SK-N-SH treated with all-trans-retinoic acid at 6 μM for 48 hours (cell line): ENCODE data around the gene OPN4.

Source experiments
- ATAC-seq: fragments of 200-7000 bp; cut with Tn5 transposase; 3 replicates; pipeline ENCODE4 v1.9.1; 2020; ENCODE audit warnings: mild to moderate bottlenecking, moderate library complexity
- ARNTL ChIP-seq: fragments of 450-650 bp; formaldehyde crosslinking; IDR thresholded peaks from 2 replicates; pipeline ENCODE4 v1.5.0; 2020; ENCODE audit warnings: low read depth, mild to moderate bottlenecking, moderate library complexity, borderline replicate concordance
- BACH2 ChIP-seq: fragments of 250-450 bp; sonication (Bioruptor Pico); IDR thresholded peaks from 2 replicates; pipeline ENCODE4 v1.9.0; 2021; ENCODE audit warnings: mild to moderate bottlenecking, borderline replicate concordance
- CREB5 ChIP-seq: fragments of 250-450 bp; sonication (Bioruptor Pico); IDR thresholded peaks from 2 replicates; pipeline ENCODE4 v1.5.1; 2020; ENCODE audit warnings: low read depth, mild to moderate bottlenecking, moderate library complexity
- CSDC2 ChIP-seq: fragments of 250-450 bp; sonication (Bioruptor Pico); IDR thresholded peaks from 2 replicates; pipeline ENCODE4 v1.5.0; 2020; ENCODE audit warnings: mild to moderate bottlenecking, moderate library complexity
- CSRNP3 ChIP-seq: fragments of 250-450 bp; sonication (Bioruptor Pico); IDR thresholded peaks from 2 replicates; pipeline ENCODE4 v1.5.1; 2021; ENCODE audit warnings: mild to moderate bottlenecking, moderate library complexity
- ESRRG ChIP-seq: fragments of 250-450 bp; sonication (Bioruptor Pico); IDR thresholded peaks from 2 replicates; pipeline ENCODE4 v1.6.1; 2021; ENCODE audit warnings: mild to moderate bottlenecking
- GLIS3 ChIP-seq: fragments of 250-450 bp; sonication (Bioruptor Pico); IDR thresholded peaks from 2 replicates; pipeline ENCODE4 v1.5.0; 2020; ENCODE audit warnings: mild to moderate bottlenecking, moderate library complexity
- ISL1 ChIP-seq: fragments of 250-450 bp; sonication (Bioruptor Pico); IDR thresholded peaks from 2 replicates; pipeline ENCODE4 v2.1.2; 2022; ENCODE audit warnings: mild to moderate bottlenecking, moderate library complexity
- OSR1 ChIP-seq: fragments of 250-450 bp; sonication (Bioruptor Pico); IDR thresholded peaks from 2 replicates; pipeline ENCODE4 v1.8.0; 2022; ENCODE audit warnings: moderate library complexity, mild to moderate bottlenecking, inconsistent platforms
- PATZ1 ChIP-seq: fragments of 250-450 bp; sonication (Bioruptor Pico); IDR thresholded peaks from 2 replicates; pipeline ENCODE4 v1.8.0; 2020; ENCODE audit warnings: mild to moderate bottlenecking, moderate library complexity, borderline replicate concordance
- POU6F1 ChIP-seq: fragments of 250-450 bp; sonication (Bioruptor Pico); IDR thresholded peaks from 2 replicates; pipeline ENCODE4 v1.8.0; 2021; ENCODE audit warnings: low read depth, mild to moderate bottlenecking, moderate library complexity, borderline replicate concordance
- PPARA ChIP-seq: fragments of 250-450 bp; sonication (Bioruptor Pico); IDR thresholded peaks from 2 replicates; pipeline ENCODE4 v1.5.0; 2020; ENCODE audit warnings: mild to moderate bottlenecking, borderline replicate concordance
- RARB ChIP-seq: fragments of 250-450 bp; sonication (Bioruptor Pico); IDR thresholded peaks from 2 replicates; pipeline ENCODE4 v1.8.0; 2021; ENCODE audit warnings: mild to moderate bottlenecking, moderate library complexity
- SNAI2 ChIP-seq: fragments of 250-450 bp; sonication (Bioruptor Pico); IDR thresholded peaks from 2 replicates; pipeline ENCODE4 v1.5.0; 2020; ENCODE audit warnings: mild to moderate bottlenecking, moderate library complexity
- TCF4 ChIP-seq: fragments of 250-450 bp; sonication (Bioruptor Pico); IDR thresholded peaks from 2 replicates; pipeline ENCODE4 v1.8.0; 2021; ENCODE audit warnings: mild to moderate bottlenecking, moderate library complexity, borderline replicate concordance
- TOX ChIP-seq: fragments of 250-450 bp; sonication (Bioruptor Pico); IDR thresholded peaks from 2 replicates; pipeline ENCODE4 v1.8.0; 2021; ENCODE audit warnings: mild to moderate bottlenecking, moderate library complexity, borderline replicate concordance
- TSHZ2 ChIP-seq: fragments of 250-450 bp; sonication (Bioruptor Pico); IDR thresholded peaks from 2 replicates; pipeline ENCODE4 v1.5.0; 2020; ENCODE audit warnings: mild to moderate bottlenecking, moderate library complexity
- ZC3H10 ChIP-seq: fragments of 250-450 bp; sonication (Bioruptor Pico); IDR thresholded peaks from 2 replicates; pipeline ENCODE4 v1.5.1; 2021; ENCODE audit warnings: mild to moderate bottlenecking, moderate library complexity
- ZFP3 ChIP-seq: fragments of 250-450 bp; sonication (Bioruptor Pico); IDR thresholded peaks from 2 replicates; pipeline ENCODE4 v1.5.0; 2020; ENCODE audit warnings: mild to moderate bottlenecking, moderate library complexity
- ZFP30 ChIP-seq: fragments of 450-650 bp; formaldehyde crosslinking; IDR thresholded peaks from 2 replicates; pipeline ENCODE4 v1.5.0; 2022; ENCODE audit warnings: mild to moderate bottlenecking, moderate library complexity
- ZNF565 ChIP-seq: fragments of 450-650 bp; formaldehyde crosslinking; conservative IDR thresholded peaks from 2 replicates; pipeline ENCODE4 v1.5.0; 2020; ENCODE audit warnings: low read depth, mild to moderate bottlenecking, moderate library complexity
- ZNF70 ChIP-seq: fragments of 450-650 bp; formaldehyde crosslinking; IDR thresholded peaks from 2 replicates; pipeline ENCODE4 v1.5.0; 2020; ENCODE audit warnings: mild to moderate bottlenecking, moderate library complexity
- ZNF8 ChIP-seq: fragments of 450-650 bp; formaldehyde crosslinking; IDR thresholded peaks from 2 replicates; pipeline ENCODE4 v1.5.0; 2020; ENCODE audit warnings: mild to moderate bottlenecking, moderate library complexity

The OPN4 gene

GRCh38 chr10:86685893-86686632, 31.7 kb downstream of the OPN4 start:
- ATAC-seq = no peak
- TF ChIP-seq OSR1 (CRISPR knock-in tag) (no peak), ARNTL (CRISPR knock-in tag) (no peak), ZFP30 (CRISPR knock-in tag) (no peak), ZNF8 (no peak), ZC3H10 (CRISPR knock-in tag) (no peak), PPARA (CRISPR knock-in tag) (no peak), SNAI2 (CRISPR knock-in tag) (no peak), TCF4 (no peak), GLIS3 (CRISPR knock-in tag) (no peak), ZFP3 (CRISPR knock-in tag) (no peak), ISL1 (CRISPR knock-in tag) (no peak), TSHZ2 (no peak), TOX (CRISPR knock-in tag) (no peak), BACH2 (CRISPR knock-in tag) (no peak), ZNF70 (CRISPR knock-in tag) (no peak)

GRCh38 chr10:86686972-86687371, 32.6 kb downstream of the OPN4 start:
- TF ChIP-seq ZFP3 (CRISPR knock-in tag) (no peak), OSR1 (CRISPR knock-in tag) (no peak), TCF4 (no peak), TOX (CRISPR knock-in tag) (no peak), ZC3H10 (CRISPR knock-in tag) (no peak), CSDC2 (no peak), CREB5 (CRISPR knock-in tag) (no peak), ESRRG (CRISPR knock-in tag) (no peak), CSRNP3 (no peak), PPARA (CRISPR knock-in tag) (no peak), GLIS3 (CRISPR knock-in tag) (no peak), ZNF565 (CRISPR knock-in tag) (no peak), POU6F1 (CRISPR knock-in tag) (no peak), SNAI2 (CRISPR knock-in tag) (no peak), RARB (no peak), ISL1 (CRISPR knock-in tag) (no peak), ZFP30 (CRISPR knock-in tag) (no peak), ZNF8 (no peak), BACH2 (CRISPR knock-in tag) (no peak), PATZ1 (CRISPR knock-in tag) (no peak)
- ATAC-seq = no peak
